H1 (cell line): Measurements from ENCODE around the gene FOXF1. TPM values are rescaled to one million over a fixed set of nuclear protein-coding genes. Genes with fewer than 3 reads are reported as not detected.

ENCODE experiments used
- CTBP2 ChIP-seq: IDR thresholded peaks from 2 replicates; pipeline ENCODE4 v1.7.0; 2011; ENCODE audit warnings: borderline replicate concordance, mild to moderate bottlenecking, moderate library complexity, mixed read lengths, low read length; ENCODE audit not compliant: insufficient read depth, insufficient read length
- EP300 ChIP-seq, 2 experiments: IDR thresholded peaks; 1 replicate in 1 of 2; 2 replicates in 1 of 2; pipeline ENCODE4 v1.6.1; 2011 to 2012; ENCODE audit warnings: low read depth in 2 of 2, low read length in 2 of 2, mild to moderate bottlenecking in 2 of 2, borderline replicate concordance in 1 of 2, inconsistent platforms in 1 of 2, moderate library complexity in 1 of 2
- EZH2 ChIP-seq: fragments of 200-600 bp; sonication (generic); IDR thresholded peaks from 2 replicates; pipeline ENCODE4 v1.7.1; 2012; ENCODE audit warnings: low read depth, mild to moderate bottlenecking, moderate library complexity, low read length, inconsistent platforms; ENCODE audit not compliant: severe bottlenecking
- KDM5A ChIP-seq: fragments of 200-600 bp; IDR thresholded peaks from 2 replicates; pipeline ENCODE4 v1.7.1; 2012; ENCODE audit warnings: mild to moderate bottlenecking, low read length, inconsistent platforms, mixed read lengths
- MAX ChIP-seq: IDR thresholded peaks from 2 replicates; pipeline ENCODE4 v1.6.1; 2012; ENCODE audit warnings: inconsistent platforms
- RFX5 ChIP-seq: IDR thresholded peaks from 2 replicates; pipeline ENCODE4 v1.6.1; 2011; ENCODE audit warnings: low read depth, low read length, improper control_type of control experiment, borderline replicate concordance
- RNF2 ChIP-seq: fragments of 200-900, 300-1000 bp; sonication (generic); IDR thresholded peaks from 2 replicates; pipeline ENCODE4 v1.7.1; 2016; ENCODE audit warnings: borderline replicate concordance, low read depth, mild to moderate bottlenecking, antibody characterized with exemption, low read length; ENCODE audit not compliant: poor library complexity, severe bottlenecking; ENCODE audit errors: missing control alignments
- RXRA ChIP-seq: IDR thresholded peaks from 2 replicates; pipeline ENCODE4 v1.6.1; 2011; ENCODE audit warnings: low read depth, mild to moderate bottlenecking, low read length, moderate library complexity; ENCODE audit not compliant: insufficient read depth
- SAP30 ChIP-seq: fragments of 300-600 bp; sonication (generic); IDR thresholded peaks from 2 replicates; pipeline ENCODE4 v1.7.1; 2012; ENCODE audit warnings: low read length, moderate library complexity, mild to moderate bottlenecking, inconsistent platforms; ENCODE audit not compliant: insufficient read depth, insufficient replicate concordance
- SP2 ChIP-seq: IDR thresholded peaks from 2 replicates; pipeline ENCODE4 v1.6.1; 2012; ENCODE audit warnings: mild to moderate bottlenecking, low read length, inconsistent platforms
- SUZ12 ChIP-seq: fragments of 200-600 bp; sonication (generic); IDR thresholded peaks from 2 replicates; pipeline ENCODE4 v1.6.1; 2012; ENCODE audit warnings: mild to moderate bottlenecking, inconsistent platforms, low read length, moderate library complexity, mixed read lengths
- TAF1 ChIP-seq: IDR thresholded peaks from 2 replicates; pipeline ENCODE4 v1.6.1; 2011; ENCODE audit warnings: mild to moderate bottlenecking, low read depth, low read length
- TAF7 ChIP-seq: optimal IDR thresholded peaks from 2 replicates; pipeline ENCODE3; 2011; ENCODE audit warnings: low read depth, mild to moderate bottlenecking, inconsistent platforms, low read length, moderate library complexity, borderline replicate concordance
- TBP ChIP-seq: IDR thresholded peaks from 2 replicates; pipeline ENCODE4 v1.6.1; 2011; ENCODE audit warnings: low read depth, low read length, improper control_type of control experiment
- polyA plus RNA-seq, 7 experiments: library from polyadenylated mRNA; depleted of rRNA in 3 of 7; stranded (reverse) in 5 of 7; unstranded in 2 of 7; fragments of >200 nt in 5 of 7; fragments of 200-250 nt in 2 of 7; gene quantifications; 1 replicate in 5 of 7; 2 replicates in 1 of 7; 4 replicates in 1 of 7; pipeline versions ENCODE4 v1.2.1 to v1.2.3, GENCODE V29; 2011 to 2013; ENCODE audit warnings: missing spikeins in 2 of 7, mixed read lengths in 2 of 7
- total RNA-seq: library from RNA; stranded (reverse); fragmentation: NEBNext Ultra II Directional; extraction: Animal tissue kit (Norgen Biotek cat#: 25700); gene quantifications from 2 replicates; pipeline ENCODE4 v1.2.1, GENCODE V29; 2021

FOXF1 gene
- total and polyA plus RNA-seq, 2 of the 8 experiments (the other 6 are each of a cell fraction or from before 2014, with no cell fraction given): 0.02 TPM; not detected in 1

GRCh38 chr16:86505899-86506864 lies 4.1 kb upstream of the FOXF1 start (continued):
- TF ChIP-seq SP2: no peak
- TF ChIP-seq SUZ12: peak; percentile 61
- TF ChIP-seq RNF2: peak; percentile 85
- no peak for TF ChIP-seq SAP30
- no peak for TF ChIP-seq MAX
- TF ChIP-seq KDM5A: no peak
- TF ChIP-seq RXRA: no peak
- no peak for TF ChIP-seq TBP
- TF ChIP-seq TAF7: no peak
- no peak for TF ChIP-seq RFX5
- peak; percentile 21 for TF ChIP-seq EZH2
- TF ChIP-seq TAF1: no peak
- no peak for TF ChIP-seq EP300 (IDR thresholded peaks at IDR 0.05; ENCODE audit: borderline replicate concordance in 1 of 2, low read depth in 2 of 2, low read length in 2 of 2)
- peak; percentile 4 for TF ChIP-seq CTBP2
